Suprapubic skin (tissue), 4 donors: Measurements from ENCODE around the gene ABCA4. TPM values are rescaled to one million over a fixed set of nuclear protein-coding genes. Genes with fewer than 3 reads are reported as not detected.

Experiments used
- DNase-seq, 2 donors: peaks; one replicate each; pipeline ENCODE4 v3.0.0-alpha.2; 2019; ENCODE audit warnings: low spot score in 2 of 2
- H3K27ac ChIP-seq: fragments of 200-600 bp; sonication (generic); one replicate; pipeline ENCODE4 v1.5.1; 2019
- H3K27me3 ChIP-seq: fragments of 200-600 bp; sonication (generic); one replicate; pipeline ENCODE4 v1.5.1; 2019
- H3K36me3 ChIP-seq: fragments of 200-600 bp; sonication (generic); one replicate; pipeline ENCODE4 v1.5.1; 2019
- H3K4me1 ChIP-seq: fragments of 200-600 bp; sonication (generic); one replicate; pipeline ENCODE4 v1.5.1; 2019
- H3K4me3 ChIP-seq: fragments of 200-600 bp; sonication (generic); one replicate; pipeline ENCODE4 v1.5.1; 2019; ENCODE audit warnings: mild to moderate bottlenecking
- H3K9me3 ChIP-seq: fragments of 200-600 bp; sonication (generic); one replicate; pipeline ENCODE4 v1.5.1; 2019
- EP300 ChIP-seq: sonication (generic); formaldehyde crosslinking; IDR thresholded peaks from one replicate; pipeline ENCODE4 v1.6.1; 2017; ENCODE audit warnings: antibody characterized with exemption
- POLR2A ChIP-seq, 2 donors: fragments of 450-650 bp; IDR thresholded peaks; one replicate each; pipeline ENCODE4 v1.6.1; 2017; ENCODE audit warnings: antibody characterized with exemption in 2 of 2, mild to moderate bottlenecking in 2 of 2, moderate library complexity in 2 of 2
- POLR2AphosphoS5 ChIP-seq, 3 donors: sonication (generic); formaldehyde crosslinking; IDR thresholded peaks; one replicate each; pipeline ENCODE4 v1.6.1; 2017; ENCODE audit warnings: antibody characterized with exemption in 3 of 3
- WGBS: methylation state at CpG from one replicate; pipeline ENCODE4 v1.1.5; 2018; 5-methylcytosine and 5-hydroxymethylcytosine counted together
- total RNA-seq, 4 donors: library from RNA; depleted of rRNA; stranded (reverse); fragments of >200 nt; gene quantifications; one replicate each; pipeline ENCODE4 v1.1.0, GENCODE V29; 2016
- TF ChIP-seq, protein P1 (sequence below), 2 donors: fragments of 200-600 bp in 1 of 2; fragments of 450-650 bp in 1 of 2; sonication (generic) in 1 of 2; IDR thresholded peaks; one replicate each; pipeline ENCODE4 v1.5.1; 2016 to 2019; ENCODE audit warnings: antibody characterized with exemption in 2 of 2, mild to moderate bottlenecking in 1 of 2, moderate library complexity in 1 of 2

The ABCA4 gene
- total RNA-seq, 4 donors from 2014 or later: 2.8 to 6.8 (median 4.3) TPM

DNA sequence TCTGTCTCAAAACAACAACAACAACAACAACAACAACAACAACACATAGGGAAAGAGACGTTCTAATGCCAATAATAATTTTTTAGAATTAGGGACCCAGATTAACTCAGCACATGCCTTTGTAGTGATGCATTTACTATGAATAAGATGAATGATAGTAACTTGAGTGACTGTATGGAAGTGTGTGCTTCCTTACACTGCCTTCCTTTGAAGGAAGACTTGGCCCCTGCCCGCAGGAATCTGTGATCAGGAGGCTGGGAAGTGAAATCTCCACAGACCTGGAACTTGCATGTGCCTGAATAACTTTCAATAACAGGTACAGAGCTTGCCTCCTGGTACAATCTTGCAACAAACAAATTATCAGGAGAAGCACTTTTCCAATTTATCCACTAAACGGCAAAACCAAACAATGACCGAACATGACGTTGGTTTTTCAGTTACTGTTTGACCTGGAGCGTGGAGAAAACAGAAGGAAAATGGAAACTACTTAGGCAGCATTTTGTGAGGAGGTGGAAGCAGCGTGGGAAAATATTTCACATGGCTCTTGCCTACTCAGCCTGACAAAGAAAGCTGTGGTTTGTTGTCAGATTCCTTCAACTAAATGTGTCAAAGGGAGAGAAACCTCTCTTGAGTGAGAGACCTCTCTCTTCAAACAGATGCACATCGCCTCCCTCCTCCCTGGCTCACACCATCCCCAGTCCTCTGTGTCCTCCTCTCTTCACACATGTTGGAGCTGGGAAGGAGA, 10.1 kb upstream of the ABCA4 start:
- no peaks in the 10 kb centered on the region for H3K4me1 ChIP-seq
- H3K9me3 ChIP-seq: peaks cover 5% of the 10 kb centered on the region
- H3K36me3 ChIP-seq: no peaks in the 10 kb centered on the region
- 80% methylated on average over 8 of the region's 8 CpGs for WGBS
- no peak for DNase-seq
- H3K27me3 ChIP-seq: no peaks in the 10 kb centered on the region
- TF ChIP-seq POLR2AphosphoS5 (IDR thresholded peaks at IDR 0.05): no peak
- no peak for TF ChIP-seq POLR2A (IDR thresholded peaks at IDR 0.05)
- TF ChIP-seq, protein P1, sequence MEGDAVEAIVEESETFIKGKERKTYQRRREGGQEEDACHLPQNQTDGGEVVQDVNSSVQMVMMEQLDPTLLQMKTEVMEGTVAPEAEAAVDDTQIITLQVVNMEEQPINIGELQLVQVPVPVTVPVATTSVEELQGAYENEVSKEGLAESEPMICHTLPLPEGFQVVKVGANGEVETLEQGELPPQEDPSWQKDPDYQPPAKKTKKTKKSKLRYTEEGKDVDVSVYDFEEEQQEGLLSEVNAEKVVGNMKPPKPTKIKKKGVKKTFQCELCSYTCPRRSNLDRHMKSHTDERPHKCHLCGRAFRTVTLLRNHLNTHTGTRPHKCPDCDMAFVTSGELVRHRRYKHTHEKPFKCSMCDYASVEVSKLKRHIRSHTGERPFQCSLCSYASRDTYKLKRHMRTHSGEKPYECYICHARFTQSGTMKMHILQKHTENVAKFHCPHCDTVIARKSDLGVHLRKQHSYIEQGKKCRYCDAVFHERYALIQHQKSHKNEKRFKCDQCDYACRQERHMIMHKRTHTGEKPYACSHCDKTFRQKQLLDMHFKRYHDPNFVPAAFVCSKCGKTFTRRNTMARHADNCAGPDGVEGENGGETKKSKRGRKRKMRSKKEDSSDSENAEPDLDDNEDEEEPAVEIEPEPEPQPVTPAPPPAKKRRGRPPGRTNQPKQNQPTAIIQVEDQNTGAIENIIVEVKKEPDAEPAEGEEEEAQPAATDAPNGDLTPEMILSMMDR (IDR thresholded peaks at IDR 0.05): no peak
- no peak for TF ChIP-seq EP300
- H3K4me3 ChIP-seq: no peak overlapping the region
- H3K27ac ChIP-seq: no peak overlapping the region

DNA sequence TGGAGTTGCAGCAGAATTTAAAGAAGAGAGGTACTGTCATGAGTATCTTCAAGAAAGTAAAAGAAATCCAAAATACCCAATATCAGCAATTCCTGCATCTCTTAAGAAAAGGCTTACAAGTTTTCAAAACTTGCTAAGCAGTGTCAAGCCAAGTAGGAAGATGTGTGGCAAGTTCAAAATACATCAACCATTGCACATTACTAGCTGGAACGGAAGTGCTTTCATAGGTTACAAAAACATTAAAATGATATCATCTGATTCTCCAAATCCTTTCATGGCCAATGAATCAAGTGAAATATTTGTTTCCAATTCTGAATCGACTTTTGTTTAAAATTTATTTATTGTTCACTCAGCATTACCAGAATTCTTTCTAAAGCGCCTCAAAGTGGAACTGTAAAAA, 5.7 kb upstream of the ABCA4 start:
- Histone ChIP-seq H3K4me1 (no peaks in the 10 kb centered on the region), H3K27ac (no peak overlapping the region), H3K4me3 (no peak overlapping the region), H3K36me3 (no peaks in the 10 kb centered on the region), H3K9me3 (no peaks in the 10 kb centered on the region), H3K27me3 (no peaks in the 10 kb centered on the region)
- 65% methylated on average over 3 of the region's 3 CpGs for WGBS
- no peak for DNase-seq
- TF ChIP-seq EP300 (no peak), POLR2AphosphoS5 (IDR thresholded peaks at IDR 0.05) (no peak), POLR2A (IDR thresholded peaks at IDR 0.05) (no peak)
- TF ChIP-seq, protein P1 (IDR thresholded peaks at IDR 0.05): no peak

DNA sequence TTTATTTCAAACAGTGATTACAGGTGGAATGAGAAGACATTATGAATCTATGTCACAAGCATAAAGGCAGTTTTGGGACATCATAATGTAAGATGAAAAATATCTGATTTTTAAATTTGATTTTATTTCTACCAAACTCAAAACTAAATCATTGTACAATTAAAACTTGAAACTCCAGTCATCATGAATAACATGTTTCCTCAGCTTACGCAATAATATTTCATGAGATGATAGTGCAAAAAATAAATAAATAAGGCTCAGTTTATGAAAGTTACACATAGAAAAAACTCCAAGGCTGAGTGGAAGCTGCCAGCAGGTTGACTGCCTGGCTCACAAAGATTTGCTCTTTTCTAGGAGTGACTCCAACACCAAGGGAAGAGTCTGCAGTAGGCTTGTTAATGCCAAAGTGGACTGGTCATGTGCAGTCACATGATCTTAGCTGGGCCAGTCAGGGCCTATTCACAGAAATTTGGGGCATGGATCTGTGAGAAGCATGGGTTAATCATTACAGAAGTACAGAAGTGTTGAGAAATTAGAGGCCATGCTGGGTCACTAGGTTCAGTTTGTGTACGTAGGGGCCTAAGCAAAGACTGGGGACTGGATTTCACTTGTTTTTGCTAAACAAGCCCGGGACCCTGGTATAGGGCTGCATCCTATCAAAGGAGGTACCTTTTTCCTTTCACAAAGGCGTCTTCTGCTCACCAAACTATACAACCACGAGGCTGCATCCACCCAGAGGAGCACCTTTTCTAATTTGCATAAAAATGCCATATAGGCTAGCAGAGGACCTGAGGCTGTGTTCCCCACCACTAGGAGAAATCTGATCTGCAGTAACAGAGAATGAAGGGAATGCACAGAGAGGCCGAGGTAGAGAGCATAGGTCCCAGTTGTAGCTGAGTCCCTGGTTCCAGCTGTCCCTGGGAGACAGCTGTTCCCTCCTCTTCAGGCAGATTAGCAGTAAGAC, 4.9 kb upstream of the ABCA4 start:
- H3K27me3 ChIP-seq: no peaks in the 10 kb centered on the region
- no peaks in the 10 kb centered on the region for H3K4me1 ChIP-seq
- no peak for DNase-seq
- no peak overlapping the region for H3K27ac ChIP-seq
- H3K4me3 ChIP-seq: no peak overlapping the region
- no peaks in the 10 kb centered on the region for H3K9me3 ChIP-seq
- 73% methylated on average over 6 of the region's 6 CpGs for WGBS
- no peaks in the 10 kb centered on the region for H3K36me3 ChIP-seq
- TF ChIP-seq EP300 (no peak), POLR2AphosphoS5 (IDR thresholded peaks at IDR 0.05) (no peak), POLR2A (IDR thresholded peaks at IDR 0.05) (no peak)
- TF ChIP-seq, protein P1 (IDR thresholded peaks at IDR 0.05): no peak

DNA sequence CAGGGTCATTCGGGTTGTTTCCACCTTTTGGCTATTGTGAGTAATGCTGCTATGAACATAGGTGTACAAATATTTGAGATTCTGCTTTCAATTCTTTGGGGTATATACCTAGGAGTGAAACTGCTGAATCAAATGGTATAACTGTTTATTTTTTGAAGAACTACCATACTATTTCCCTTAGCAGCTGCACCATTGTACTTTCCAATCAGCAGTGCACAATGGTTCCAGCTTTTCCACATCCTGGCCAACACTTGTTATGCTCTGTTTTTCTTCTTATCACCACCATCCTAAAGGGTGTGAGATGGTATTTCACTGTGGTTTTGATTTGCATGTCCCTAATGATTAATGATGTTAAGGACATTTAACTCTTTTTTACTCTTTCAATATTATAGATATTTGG, 3.6 kb upstream of the ABCA4 start:
- Histone ChIP-seq H3K27me3 (no peaks in the 10 kb centered on the region), H3K9me3 (no peaks in the 10 kb centered on the region)
- WGBS: 100% methylated on average over 1 of the region's 1 CpG

More for the DNA sequence above, 3.6 kb upstream of the ABCA4 start:
- Histone ChIP-seq H3K4me3 (no peak overlapping the region), H3K4me1 (no peaks in the 10 kb centered on the region), H3K36me3 (no peaks in the 10 kb centered on the region), H3K27ac (no peak overlapping the region)
- no peak for TF ChIP-seq POLR2AphosphoS5 (IDR thresholded peaks at IDR 0.05)
- TF ChIP-seq, protein P1 (IDR thresholded peaks at IDR 0.05): no peak
- TF ChIP-seq POLR2A (IDR thresholded peaks at IDR 0.05): no peak
- TF ChIP-seq EP300: no peak
- no peak for DNase-seq
